ENCODE data around the gene NFIB.

The NFIB gene

DNA sequence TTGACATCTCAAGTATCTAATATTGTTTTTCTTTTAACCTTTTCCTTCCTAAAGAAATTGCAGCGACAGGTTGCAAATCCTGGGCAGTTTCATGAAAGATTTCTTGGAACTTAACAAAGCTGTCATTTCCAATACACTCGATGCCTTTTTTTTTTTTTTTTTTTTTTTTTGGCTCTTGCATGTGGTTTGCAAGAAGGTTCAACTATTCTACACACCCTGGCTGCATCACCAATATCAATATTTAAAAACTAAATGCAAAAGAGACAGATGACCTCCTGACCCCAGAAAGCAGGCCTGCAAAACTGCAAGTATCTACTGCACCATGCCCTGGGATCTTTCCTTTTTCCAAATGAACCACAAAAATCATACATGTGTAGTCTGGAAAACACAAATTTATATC is 4.4 kb upstream of the NFIB start:
- DNase-seq = no peak

DNA sequence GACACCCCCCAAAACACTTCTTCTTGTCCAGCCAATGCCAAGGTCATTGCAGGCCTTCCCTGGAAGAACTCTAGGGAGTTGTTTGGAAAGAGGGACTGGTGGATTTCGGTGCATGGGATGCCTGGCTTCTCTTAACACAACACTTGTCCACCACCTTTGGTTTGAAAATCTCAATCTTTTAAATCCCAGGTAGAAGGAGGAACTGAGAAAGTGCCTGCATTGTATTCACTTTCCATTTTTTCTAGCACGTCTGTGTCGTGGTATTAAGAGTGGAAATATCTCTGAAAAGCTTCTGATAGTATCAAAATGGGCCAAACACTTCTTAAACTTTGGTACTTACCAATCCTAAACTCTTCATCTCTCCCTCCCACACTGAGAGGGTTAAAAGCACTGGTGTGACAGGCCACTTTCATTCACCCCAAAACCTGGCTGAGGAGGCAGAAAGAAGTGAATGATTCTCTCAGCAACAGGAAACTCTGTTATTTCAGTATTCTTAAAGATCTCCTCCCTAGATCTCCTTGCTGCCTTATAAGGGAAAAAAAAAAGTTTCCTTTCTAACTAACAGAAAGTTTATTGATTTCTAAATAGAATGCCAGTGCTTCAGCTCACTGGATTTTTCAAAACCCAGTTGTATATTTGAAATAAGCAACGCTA is 3.9 kb upstream of the NFIB start:
- no peak for DNase-seq

DNA sequence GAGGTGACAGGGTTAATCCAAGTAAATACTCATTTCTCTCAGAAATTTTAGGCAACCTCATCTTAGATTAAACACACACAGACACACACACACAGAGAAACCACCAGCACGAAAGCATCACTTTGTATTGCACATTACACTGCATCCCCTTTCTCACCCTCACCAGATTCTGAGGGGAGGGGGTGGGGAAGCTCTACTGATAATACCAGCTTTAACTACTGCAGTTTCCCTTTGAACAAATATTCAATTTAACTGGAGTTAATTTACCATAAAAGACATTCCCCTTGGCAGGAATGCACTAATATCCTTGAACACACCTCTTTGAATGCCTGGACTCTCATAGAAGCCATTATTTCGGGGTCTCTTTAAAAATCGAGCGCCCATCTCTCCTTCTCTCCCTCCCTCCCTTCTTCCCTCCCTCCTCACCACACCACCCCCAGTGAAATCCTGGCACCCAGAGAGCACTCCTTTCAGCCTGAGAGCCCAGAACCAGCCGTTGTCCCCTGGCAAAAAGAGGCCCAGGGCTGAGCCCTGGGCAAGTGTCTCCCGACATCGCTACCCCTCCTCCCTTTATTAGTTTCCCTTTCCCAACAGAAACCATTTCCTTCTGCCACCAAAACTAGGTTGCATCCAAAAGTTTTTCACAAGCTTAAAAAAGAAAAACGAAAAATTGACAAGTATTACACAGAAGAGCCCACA is 2.8 kb upstream of the NFIB start:
- no peak for DNase-seq

DNA sequence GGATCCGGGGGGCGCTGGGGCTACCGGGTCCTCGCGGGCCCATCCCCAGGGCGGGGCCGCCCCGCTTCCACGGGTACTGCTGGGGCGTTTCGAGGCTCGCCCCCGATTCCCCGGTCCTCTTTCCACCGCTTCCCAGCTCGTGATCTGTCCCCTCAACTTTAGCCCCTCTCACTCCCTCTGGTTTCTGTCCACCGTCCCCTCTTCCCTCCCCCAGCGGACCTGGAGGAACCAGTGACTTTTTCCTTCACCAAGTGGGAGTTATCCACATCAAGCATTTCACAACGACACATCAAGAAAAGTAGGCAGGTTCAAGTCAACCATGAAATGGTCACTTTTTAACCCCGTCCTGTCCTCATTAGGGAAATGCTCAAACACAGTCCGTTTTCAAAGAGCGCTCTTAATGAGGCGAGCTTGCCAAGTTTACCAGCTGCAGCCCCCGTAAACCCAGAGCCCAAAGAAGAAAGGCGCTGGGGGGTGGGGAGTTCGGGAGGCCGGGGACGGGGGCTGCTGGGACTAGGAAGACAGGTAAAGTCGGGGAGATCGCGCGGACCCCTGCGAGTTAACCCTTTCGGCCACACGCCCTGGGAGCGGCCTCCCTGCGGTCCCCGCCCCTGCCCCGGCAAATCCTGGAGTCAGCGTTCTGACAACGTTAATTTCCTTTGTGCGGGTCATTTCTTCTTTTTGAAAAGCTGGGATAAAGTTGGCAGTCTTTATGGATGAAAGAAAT is 2.1 kb upstream of the NFIB start:
- DNase-seq = no peak

DNA sequence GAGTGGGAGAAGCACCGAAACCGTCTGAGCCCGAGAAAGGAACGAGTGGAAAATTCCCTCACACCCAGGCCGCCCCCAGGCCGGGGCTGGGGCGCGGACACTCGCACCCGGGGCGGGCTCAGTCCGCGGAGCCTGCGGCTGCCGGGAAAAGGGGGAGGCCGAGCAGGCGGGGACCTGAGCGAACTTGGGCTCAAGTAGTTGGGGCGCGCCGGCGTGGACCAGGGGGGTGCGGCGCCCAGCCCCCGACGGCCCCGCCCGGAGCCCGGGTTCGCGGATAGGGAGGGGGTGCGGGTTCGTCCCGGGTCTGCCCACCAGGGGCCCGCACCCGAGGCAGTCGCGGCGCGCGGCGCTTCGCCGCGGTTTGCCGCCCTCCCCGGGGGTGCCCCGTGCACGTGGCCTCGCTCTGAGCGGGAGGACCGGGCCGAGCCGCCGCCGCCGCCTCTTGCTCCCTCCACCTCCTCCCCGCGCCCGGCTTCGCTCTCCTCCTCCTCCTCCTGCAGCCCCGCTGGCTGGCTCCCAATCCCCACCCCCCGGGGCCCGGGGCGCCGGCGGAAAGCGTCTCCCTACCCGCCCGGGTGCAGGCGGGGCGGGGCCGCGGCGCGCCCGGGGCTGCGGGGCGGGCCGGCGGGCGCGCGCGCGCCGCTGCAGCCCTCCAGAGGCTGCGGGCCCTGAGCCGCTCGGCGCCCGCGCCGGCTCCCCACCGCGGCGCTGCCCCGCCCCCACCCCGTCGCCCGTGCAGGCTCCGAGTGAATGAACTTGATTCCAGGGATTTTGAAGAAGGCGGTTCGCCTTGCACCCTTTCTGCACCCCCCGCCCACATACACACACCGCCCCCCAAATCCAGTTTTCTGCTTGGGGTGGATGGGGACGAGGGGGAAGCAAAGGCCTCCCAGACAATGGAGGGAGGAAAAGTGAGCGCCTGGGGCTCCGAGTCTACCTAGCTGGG is 1.3 kb upstream of the NFIB start:
- no peak for DNase-seq

DNA sequence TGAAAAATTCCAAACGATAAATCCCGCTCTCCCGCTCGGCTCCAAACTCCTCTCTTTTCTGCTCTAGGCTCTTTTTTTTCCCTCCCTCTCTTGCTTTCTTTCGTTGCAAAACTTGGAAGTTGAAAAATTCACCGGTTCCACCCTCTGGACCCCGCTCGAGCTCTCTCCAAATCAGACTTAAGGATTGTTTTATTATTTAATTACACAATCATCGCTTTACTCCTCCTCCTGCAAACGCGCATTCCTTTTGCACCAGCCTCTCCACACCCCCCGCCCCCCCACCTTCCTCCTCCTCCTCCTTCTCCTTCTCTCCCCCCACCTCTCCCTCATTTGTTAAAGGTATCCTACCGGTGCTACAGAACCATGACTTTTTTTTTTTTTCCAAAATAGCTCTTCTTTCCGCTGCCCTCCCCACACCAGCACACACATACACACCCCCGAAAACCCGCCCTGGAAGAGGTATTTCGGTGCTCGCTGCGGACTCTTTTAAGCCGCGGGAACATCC is 535 bp upstream of the NFIB start:
- DNase-seq = no peak

DNA sequence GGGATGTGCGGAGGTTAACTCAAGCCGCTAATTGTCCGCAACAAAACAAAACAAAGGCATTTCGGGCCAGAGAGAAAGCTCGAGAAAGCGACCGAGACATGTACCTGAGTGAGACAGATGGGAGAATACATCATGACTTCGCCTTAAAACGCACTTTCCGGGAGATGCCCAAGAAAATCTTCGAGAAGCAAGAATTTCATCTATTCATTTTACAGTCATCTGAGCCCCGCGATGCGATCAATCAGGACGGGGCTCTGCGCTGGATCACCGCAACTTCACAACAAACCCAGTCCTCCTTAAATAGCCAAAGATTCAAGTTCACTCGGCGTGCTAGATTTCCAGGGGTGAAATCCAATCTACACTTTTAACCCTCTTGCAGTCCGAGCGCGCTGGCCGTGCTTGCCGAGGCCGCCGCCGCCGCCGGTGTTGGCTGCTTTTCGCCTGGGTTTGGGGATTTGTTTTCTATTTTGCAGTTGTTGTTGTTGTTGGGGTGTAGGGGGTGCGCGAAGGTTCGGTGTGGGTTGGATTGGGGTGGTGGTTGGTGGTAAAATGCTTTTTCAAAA is 482 bp downstream of the NFIB start:
- no peak for DNase-seq

DNA sequence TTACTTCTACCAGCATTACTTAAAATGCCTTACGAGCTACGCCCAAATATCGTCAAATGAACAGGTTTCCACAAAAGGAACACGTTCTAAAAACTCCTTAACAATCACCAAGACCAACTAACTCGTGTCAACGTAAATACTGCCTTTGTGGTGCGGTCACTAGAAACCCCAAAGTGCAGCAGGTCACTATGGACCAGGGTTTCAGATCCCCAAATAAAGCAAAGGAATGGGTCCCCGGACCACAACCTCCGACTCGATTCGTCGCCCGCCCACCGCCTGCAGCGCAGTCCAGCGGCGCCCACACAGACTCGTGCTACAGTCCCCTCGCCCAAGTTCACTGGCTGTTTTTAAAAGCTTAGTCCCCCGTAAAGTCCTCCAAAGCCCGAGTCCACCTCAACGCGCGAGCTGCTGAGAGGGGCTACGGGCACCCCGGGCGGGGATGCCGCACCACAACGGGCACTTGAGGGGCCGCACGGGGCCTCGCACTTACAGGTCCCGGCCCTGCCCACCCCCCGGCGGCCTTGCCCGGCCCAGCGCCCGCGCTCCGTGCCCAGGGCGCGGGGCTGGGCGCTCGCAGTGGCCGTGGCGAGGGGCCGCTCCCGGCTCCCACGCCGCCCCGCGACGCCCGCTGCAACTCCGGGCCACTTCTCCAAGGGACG is 1.1 kb downstream of the NFIB start:
- no peak for DNase-seq

DNA sequence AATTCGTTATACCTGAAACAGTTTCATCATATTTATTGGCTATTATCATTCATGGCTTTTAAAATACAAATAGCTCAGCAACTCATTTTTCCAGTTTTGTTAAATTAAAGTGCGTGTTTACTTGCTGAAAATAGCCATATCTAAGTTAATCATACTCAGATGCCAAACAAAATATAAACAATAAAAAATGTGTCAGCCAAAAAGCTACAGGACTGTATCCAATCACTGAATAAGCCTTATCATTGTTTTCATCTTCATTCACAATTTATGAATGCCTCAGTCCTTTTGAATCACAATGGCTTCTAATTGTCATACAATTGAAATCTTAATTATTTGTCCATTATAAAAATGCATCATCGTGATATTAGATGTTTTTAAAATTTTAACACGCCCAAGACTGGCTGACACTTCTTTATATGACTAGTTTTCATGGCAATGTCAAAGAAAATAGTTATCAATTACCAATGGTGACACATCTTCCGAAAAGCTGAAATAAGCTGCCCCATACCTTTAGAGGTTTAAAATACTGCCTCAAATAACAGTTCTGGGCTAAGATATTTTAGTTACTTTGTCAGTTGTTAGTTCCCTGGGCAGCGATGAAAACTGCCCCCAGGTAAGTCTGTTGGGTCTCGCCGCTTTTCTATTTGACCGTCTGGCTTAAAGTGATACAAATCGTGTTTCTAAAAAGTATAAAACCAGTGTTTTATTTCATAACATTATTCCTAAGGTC is 1.8 kb downstream of the NFIB start:
- DNase-seq = no peak

DNA sequence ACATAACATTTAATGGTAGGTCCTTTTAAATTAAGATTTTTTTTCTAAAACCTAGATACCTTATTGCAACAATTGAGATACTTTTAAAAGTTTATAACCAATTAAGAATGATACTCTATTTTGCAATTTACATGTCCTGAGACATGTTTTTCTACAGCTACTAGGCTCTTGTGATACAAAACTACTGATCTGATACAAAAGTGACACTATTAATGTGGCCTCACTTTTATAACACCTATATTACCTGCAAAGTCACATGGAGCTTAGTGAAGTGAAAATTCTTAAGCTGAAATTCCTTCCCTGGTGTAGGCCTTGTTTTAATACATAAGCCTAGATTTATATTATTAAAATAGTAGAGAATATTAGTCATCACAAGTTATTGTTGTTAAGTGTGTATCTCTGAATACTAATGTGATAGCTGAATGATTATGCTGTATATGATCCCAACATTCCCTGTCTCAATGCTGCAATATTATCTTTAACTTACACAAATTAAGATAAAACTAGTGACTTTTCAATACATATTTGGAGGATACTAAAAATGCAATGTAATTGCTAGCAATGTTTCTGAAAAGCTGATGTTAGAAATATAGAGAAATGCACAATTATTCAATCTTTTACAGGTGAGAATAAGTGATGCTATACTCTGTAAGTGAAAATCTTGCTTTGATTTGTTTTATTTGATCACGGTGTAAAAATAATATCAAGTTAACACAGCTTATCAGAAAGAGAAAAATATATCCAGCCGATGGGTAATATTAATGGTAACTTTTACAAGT is 2.6 kb downstream of the NFIB start:
- DNase-seq = no peak

DNA sequence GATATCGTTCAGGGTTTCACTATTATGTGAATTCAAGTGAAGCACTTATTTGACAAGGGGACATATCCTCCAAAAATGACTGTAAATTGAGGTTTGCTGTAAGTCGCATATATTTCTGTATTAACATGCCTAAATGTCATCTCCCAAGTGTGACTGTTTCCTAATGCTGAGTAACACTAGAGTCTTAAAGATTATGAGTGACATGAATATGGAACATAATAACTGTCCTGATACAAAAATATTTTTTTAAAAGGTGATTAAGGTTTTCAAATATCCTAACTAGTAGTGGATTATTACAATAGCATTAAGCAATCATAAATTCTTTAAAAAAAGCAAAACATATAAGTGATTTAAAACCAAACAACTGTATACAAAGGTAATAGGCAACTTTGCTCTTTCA is 3.6 kb downstream of the NFIB start:
- DNase-seq = no peak

DNA sequence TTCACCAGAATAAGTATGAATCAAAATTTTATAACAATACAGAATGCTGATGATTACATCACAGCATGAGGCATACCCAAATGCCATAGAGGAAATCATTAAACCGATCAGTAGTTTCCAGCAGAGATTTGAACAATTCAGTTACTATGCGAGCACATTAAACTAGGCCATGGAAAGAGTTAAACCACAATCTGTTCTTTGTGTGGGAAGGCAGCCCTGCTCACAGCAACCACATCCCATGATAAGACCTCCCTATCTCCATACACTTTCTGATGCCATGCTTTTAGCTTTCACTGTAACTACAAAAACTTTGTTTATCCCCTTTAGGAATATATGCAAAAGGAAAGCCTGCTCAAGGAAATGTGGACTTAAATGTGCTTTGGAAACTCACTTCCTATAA is 4.5 kb downstream of the NFIB start:
- no peak for DNase-seq

DNA sequence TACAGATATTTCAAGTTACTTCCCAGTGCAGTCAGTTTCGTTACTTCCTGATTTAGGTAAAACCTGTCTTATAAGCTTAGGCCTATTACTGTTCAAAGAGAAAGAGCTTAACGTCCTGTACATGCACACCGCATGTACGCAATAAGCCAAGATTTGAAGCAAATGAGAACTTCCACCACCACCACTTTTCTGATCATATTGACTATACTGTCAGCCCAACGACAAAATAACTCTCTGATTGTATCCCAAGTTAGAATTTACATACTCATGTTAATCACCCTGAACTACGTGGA is 5.1 kb downstream of the NFIB start:
- no peak for DNase-seq

DNA sequence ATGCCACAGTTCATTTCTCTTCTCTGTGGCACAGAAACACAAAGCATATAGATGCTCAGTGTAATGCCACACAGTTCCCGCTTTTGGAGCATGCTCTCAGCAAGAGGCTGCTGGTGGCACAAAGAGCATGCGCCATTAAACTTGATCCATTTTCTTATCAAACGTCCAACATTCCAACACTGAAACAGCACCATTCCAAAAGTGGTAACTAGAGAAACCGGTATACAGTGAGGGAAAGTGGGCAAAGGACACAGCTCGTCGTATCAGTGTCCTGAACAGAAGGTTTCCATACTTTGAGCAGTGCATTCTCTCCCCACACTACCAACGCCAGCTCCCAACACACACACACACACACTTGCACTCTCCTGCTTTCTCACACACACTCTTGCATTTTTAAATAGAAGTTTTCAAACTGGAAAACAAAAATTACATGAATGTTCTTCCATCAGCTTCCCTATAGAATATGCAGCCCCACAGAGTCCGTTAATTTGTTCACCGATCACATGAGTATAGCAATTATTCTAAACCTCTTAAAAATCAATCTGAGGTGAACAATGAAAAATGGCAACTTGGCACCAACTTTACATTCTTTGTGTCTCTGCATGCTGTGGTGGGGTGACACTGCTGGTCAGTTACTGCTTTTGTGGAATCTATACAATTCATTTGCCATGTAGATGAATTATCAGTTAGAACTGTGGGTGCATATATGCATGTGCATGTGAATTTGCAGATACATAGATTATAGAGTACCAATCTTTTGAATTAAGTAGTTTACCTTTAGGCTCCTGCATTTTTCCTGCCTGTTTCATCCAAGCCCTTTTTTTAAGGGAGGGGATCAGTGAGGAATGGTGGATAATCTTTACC is 5.7 kb downstream of the NFIB start:
- DNase-seq = no peak

DNA sequence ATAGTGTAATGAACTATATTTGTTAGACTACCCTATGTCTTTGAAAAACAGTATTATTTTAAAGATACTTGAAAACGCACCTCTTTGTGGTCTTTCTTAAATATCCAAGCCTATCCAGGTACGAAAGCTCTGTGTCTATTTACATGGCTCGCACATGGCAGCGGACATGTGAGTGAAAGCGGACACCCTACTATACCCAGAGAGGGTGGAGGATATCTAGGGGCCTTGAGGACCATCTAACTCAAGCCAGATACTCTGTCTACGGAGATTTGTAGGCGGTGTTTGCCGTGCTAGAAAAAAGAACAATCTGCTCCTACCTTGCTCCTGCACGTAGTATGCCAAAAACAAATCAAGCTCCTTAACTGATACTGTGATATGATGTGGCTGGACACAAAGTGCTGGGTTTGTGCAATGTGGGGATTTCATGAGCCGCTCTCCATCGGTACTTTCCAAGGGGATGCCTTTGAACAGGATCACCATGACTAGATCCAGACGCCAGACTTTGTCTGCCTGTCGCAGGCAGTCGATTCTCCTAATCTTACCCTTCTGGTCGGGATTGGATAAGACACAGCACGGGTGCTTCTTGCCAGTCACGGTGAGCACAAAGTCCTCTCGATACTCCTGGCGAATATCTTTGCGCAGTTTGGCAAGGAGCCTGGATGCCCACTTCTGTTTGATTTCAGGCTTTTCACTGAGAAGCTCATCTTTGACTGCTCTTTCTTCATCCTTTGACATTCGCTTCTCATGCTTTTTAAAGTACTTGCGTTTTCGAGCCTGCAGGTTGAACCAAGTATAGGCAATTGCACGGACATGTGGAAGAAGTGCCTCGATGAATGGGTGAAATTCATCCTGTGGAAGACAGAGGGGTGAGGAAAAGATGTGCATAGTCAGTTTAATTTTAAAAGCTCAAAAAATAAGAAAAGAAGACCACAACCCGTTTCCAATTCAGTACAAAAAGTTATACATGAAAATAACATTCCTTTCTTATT is 7.0 kb downstream of the NFIB start:
- no peak for DNase-seq

DNA sequence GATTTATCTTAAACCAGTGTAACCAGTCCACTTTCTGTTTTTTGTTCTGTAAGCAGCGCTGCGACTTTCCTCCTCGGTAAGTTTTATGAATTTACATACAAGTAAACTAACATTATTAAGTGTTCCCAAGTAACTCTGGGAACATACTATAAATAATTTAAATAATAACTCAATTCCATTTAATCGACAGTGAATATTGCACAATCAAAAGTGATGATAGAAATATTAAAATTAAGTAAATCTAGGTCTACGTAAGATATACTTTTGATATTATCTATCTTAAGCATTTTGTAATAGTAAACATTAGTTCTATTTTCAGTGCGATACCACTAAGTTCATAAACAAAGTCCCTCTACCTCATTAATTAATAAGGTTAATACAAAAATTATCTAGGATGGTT is 7.8 kb downstream of the NFIB start:
- no peak for DNase-seq

DNA sequence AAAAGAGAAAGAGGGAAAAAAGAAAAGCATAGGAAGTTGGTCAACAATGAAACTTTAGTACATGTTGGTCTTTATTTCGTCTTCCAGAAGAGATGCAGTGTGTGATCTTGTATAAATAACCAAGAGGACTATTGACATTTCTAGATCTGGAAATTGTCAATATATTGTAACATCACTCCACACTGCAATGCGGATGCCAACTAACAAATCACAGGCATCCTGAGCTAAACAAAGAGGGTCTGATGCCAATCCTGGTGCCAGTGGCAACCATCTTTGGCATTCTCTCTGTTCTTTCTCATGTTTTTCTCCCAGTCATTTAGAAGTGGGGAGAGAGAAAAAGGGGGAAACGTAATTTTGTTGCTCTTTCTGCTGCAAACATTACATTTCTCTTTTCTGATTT is 9.7 kb downstream of the NFIB start:
- no peak for DNase-seq

DNA sequence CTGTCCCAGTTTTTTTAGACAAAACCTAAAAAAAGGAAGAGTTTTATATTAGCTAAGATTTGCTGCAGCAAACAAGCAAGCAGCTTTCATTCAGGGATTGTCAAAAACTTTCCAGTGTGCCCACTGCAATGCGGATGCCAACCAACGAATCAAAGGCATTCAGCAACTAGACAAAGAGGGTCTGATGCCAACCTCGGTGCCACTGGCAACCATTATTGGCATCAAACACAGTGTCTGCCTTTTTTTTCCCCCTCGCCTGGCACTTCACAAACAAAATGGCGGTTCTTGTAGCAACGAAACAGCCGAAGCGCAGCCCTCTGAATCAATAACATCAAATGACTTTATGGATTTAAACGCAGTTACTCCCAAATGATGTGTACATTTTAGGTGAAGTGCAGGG is 10.4 kb downstream of the NFIB start:
- DNase-seq = no peak
